ENCODE measurements around the gene GPD2. TPM values are rescaled to one million over a fixed set of nuclear protein-coding genes. Genes with fewer than 3 reads are reported as not detected.

GPD2 gene
- total and polyA plus RNA-seq, 2 of the 8 experiments (the other 6 are each of a cell fraction or from before 2014, with no cell fraction given): 8.4 to 43.1 TPM

GRCh38 chr2:156486614-156487013 lies 50.4 kb downstream of the GPD2 start:
- Histone ChIP-seq H3K79me1 (ENCODE audit: low read depth, low read length) (no peaks in the 10 kb centered on the region), H3K14ac (ENCODE audit: insufficient read length) (no peak overlapping the region), H3K9me3 (ENCODE audit: insufficient read depth in 2 of 2, low read depth in 1 of 2, low read length in 1 of 2) (no peaks in the 10 kb centered on the region), H4K20me1 (replicated peaks in 1 of 2; ENCODE audit: control insufficient read depth in 1 of 2, insufficient read depth in 2 of 2, low read length in 2 of 2) (no peaks in the 10 kb centered on the region), H3K56ac (replicated peaks; ENCODE audit: insufficient read length, low read depth, low read length) (no peak overlapping the region), H3K9ac (replicated peaks in 1 of 4; ENCODE audit: extremely low read depth in 1 of 4, low read depth in 3 of 4, low read length in 3 of 4) (no peak overlapping the region), H4K91ac (replicated peaks; ENCODE audit: insufficient read length, low read length) (no peak overlapping the region), H3K4me1 (replicated peaks in 1 of 4; ENCODE audit: control insufficient read depth in 3 of 4, insufficient read depth in 4 of 4, low read length in 3 of 4) (no peaks in the 10 kb centered on the region; a peak in 1 of 7 replicates), H3K23me2 (ENCODE audit: low read depth, low read length) (no peaks in the 10 kb centered on the region), H3K79me2 (ENCODE audit: control insufficient read depth in 1 of 2, insufficient read depth in 2 of 2, low read length in 2 of 2) (no peaks in the 10 kb centered on the region), H2BK15ac (ENCODE audit: low read length) (no peak overlapping the region), H3K23ac (ENCODE audit: insufficient read length) (no peak overlapping the region), H3K27me3 (replicated peaks in 1 of 4; ENCODE audit: control insufficient read depth in 3 of 4, extremely low read depth in 1 of 4, insufficient read depth in 3 of 4, low read length in 3 of 4) (peaks cover 0 to 1% (median 0%) of the 10 kb centered on the region in 4 experiments; a peak in 1 of 7 replicates), H3K27ac (ENCODE audit: low read depth, low read length) (no peak overlapping the region), H3K4me3 (ENCODE audit: extremely low read depth in 1 of 4, insufficient read depth in 2 of 4, low read depth in 3 of 4, low read length in 4 of 4) (no peak overlapping the region), H2BK12ac (ENCODE audit: low read depth, low read length) (no peak overlapping the region), H2AFZ (ENCODE audit: low read length) (no peak overlapping the region), H2BK120ac (replicated peaks; ENCODE audit: low read depth, low read length) (no peak overlapping the region), H3K18ac (ENCODE audit: extremely low read depth, low read length) (no peak overlapping the region), H3K36me3 (ENCODE audit: control insufficient read depth in 2 of 4, insufficient read depth in 4 of 4, low read length in 3 of 4) (no peaks in the 10 kb centered on the region), H2BK5ac (ENCODE audit: low read depth, low read length) (no peak overlapping the region), H2AK5ac (ENCODE audit: low read depth, low read length) (no peak overlapping the region), H4K8ac (ENCODE audit: extremely low read depth, insufficient read depth, low read length) (no peak overlapping the region), H4K5ac (ENCODE audit: insufficient read length, low read depth, low read length) (no peak overlapping the region), H3K4me2 (ENCODE audit: insufficient read depth in 1 of 2, low read depth in 2 of 2, low read length in 2 of 2) (no peak overlapping the region), H2BK20ac (ENCODE audit: low read length) (no peak overlapping the region), H3K4ac (replicated peaks; ENCODE audit: insufficient read length, low read depth, low read length) (no peak overlapping the region)
- 68% methylated on average over 2 of the region's 2 CpGs; no CpG with 5 or more reads in 1 of the 2 experiments for WGBS, 2 experiments (ENCODE audit: extremely low coverage in 1 of 2, insufficient coverage in 1 of 2, insufficient read length in 1 of 2, insufficient replicate concordance in 2 of 2, low coverage in 1 of 2, low lambda C conversion rate in 2 of 2, missing lambda C conversion rate in 1 of 2)
- ChIA-PET CTCF (ENCODE audit: partially characterized antibody) (no interaction called here), POLR2A (ENCODE audit: partially characterized antibody) (no interaction called here)
- no peak for FAIRE-seq
- no peak for DNase-seq (ENCODE audit: low read depth in 1 of 2, low spot score in 2 of 2)
- TF ChIP-seq CTCF (IDR thresholded peaks at IDR 0.05; ENCODE audit: control extremely low read depth in 1 of 3, insufficient read depth in 1 of 3, low read depth in 1 of 3, low read length in 3 of 3): no peak
- no peak for TF ChIP-seq CTBP2 (IDR thresholded peaks at IDR 0.05; ENCODE audit: borderline replicate concordance, insufficient read depth, insufficient read length, low read length)

Measured in H1 (cell line).